ENCODE data around the gene COX6A1.
"Not testable (repeated sequence)": the region's sequence is repeated elsewhere in the genome, so short reads cannot be mapped to it uniquely, and the experiment has no call there.

Gene COX6A1

GRCh38 chr12:120485961-120486881, 48.3 kb downstream of the COX6A1 start:
- intact Hi-C loops (cut with DNase I), result no loop called here
- no peak for DNase-seq

- intact Hi-C loops (cut with DNase I), result not testable (repeated sequence)
- peak in 1 of 42 donors; percentile 17 for DNase-seq
These were observed 49.6 kb downstream of the COX6A1 start for GRCh38 chr12:120487552-120487951.

- DNase-seq, result peak in 38 of 42 donors; percentile 18 to 76 (median 49)
- intact Hi-C loops (cut with DNase I), result no loop called here
These were observed 50.2 kb downstream of the COX6A1 start for GRCh38 chr12:120488057-120488640.

GRCh38 chr12:120489018-120489417, 51.1 kb downstream of the COX6A1 start:
- DNase-seq, result peak in 2 of 42 donors; percentile 14 to 15

GRCh38 chr12:120490325-120490724, 52.4 kb downstream of the COX6A1 start:
- no peak for DNase-seq
- intact Hi-C loops (cut with DNase I), result no loop called here

More at GRCh38 chr12:120489018-120489417, 51.1 kb downstream of the COX6A1 start:
- intact Hi-C loops (cut with DNase I), result no loop called here
